HEK293T (cell line): ENCODE results near the gene TSPOAP1.

Experiments
- CTCF ChIA-PET: fragments of 350-600 bp; formaldehyde crosslinking; extraction: SDS; loops from one replicate; lab custom pipeline; 2021; ENCODE audit warnings: antibody characterized with exemption, inconsistent platforms; lab: Yijun Ruan, JAX
- POLR2A ChIA-PET: fragments of 350-600 bp; formaldehyde crosslinking; extraction: SDS; loops from one replicate; lab custom pipeline; 2020; ENCODE audit warnings: antibody characterized with exemption, inconsistent platforms; lab: Yijun Ruan, JAX
- DNase-seq: peaks from one replicate; pipeline ENCODE4 v3.0.0; 2012; ENCODE audit warnings: mixed read lengths; ENCODE audit errors: extremely low spot score
- ARNT ChIP-seq: fragments of 450-650 bp; IDR thresholded peaks from 2 replicates; pipeline ENCODE4 v1.6.1; 2017; ENCODE audit warnings: mild to moderate bottlenecking
- BHLHE40 ChIP-seq: fragments of 450-650 bp; IDR thresholded peaks from 2 replicates; pipeline ENCODE4 v1.6.1; 2016; ENCODE audit warnings: mild to moderate bottlenecking, moderate library complexity, borderline replicate concordance
- CTBP1 ChIP-seq: fragments of 450-650 bp; IDR thresholded peaks from 2 replicates; pipeline ENCODE4 v1.6.1; 2016; ENCODE audit warnings: borderline replicate concordance
- ELF4 ChIP-seq: fragments of 450-650 bp; IDR thresholded peaks from 2 replicates; pipeline ENCODE4 v1.6.1; 2017; ENCODE audit warnings: antibody characterized with exemption
- FOXA1 ChIP-seq: fragments of 450-650 bp; IDR thresholded peaks from 2 replicates; pipeline ENCODE4 v1.6.1; 2016; ENCODE audit warnings: mild to moderate bottlenecking
- FOXK2 ChIP-seq: fragments of 450-650 bp; IDR thresholded peaks from 2 replicates; pipeline ENCODE4 v1.6.1; 2016; ENCODE audit warnings: mild to moderate bottlenecking
- FOXM1 ChIP-seq: fragments of 450-650 bp; IDR thresholded peaks from 2 replicates; pipeline ENCODE4 v1.6.1; 2017; ENCODE audit warnings: mild to moderate bottlenecking, borderline replicate concordance
- HDGF ChIP-seq: fragments of 450-650 bp; IDR thresholded peaks from 2 replicates; pipeline ENCODE4 v1.6.1; 2017; ENCODE audit warnings: antibody characterized with exemption, borderline replicate concordance
- L3MBTL2 ChIP-seq: fragments of 450-650 bp; conservative IDR thresholded peaks from 2 replicates; pipeline ENCODE4 v1.6.1; 2016; ENCODE audit warnings: mild to moderate bottlenecking
- LEF1 ChIP-seq: fragments of 450-650 bp; IDR thresholded peaks from 2 replicates; pipeline ENCODE4 v1.6.1; 2017; ENCODE audit warnings: mild to moderate bottlenecking, borderline replicate concordance
- NFRKB ChIP-seq: fragments of 450-650 bp; IDR thresholded peaks from 2 replicates; pipeline ENCODE4 v1.6.1; 2016; ENCODE audit warnings: mild to moderate bottlenecking, moderate library complexity
- PKNOX1 ChIP-seq: fragments of 450-650 bp; IDR thresholded peaks from 2 replicates; pipeline ENCODE4 v1.6.1; 2016
- SP1 ChIP-seq: fragments of 450-650 bp; IDR thresholded peaks from 2 replicates; pipeline ENCODE4 v1.6.1; 2017
- SUZ12 ChIP-seq: fragments of 450-650 bp; IDR thresholded peaks from 2 replicates; pipeline ENCODE4 v1.6.1; 2016; ENCODE audit warnings: mild to moderate bottlenecking
- TARDBP ChIP-seq: fragments of 450-650 bp; IDR thresholded peaks from 2 replicates; pipeline ENCODE4 v1.6.1; 2016
- ZNF384 ChIP-seq: fragments of 450-650 bp; IDR thresholded peaks from 2 replicates; pipeline ENCODE4 v1.6.1; 2016

Gene TSPOAP1

GRCh38 chr17:58328195-58329034 lies at the start of gene TSPOAP1:
Gene TSPOAP1, minus strand, starts transcription at chr17:58328795. Its CDS starts 875 bp downstream, at chr17:58327920.
- POLR2A ChIA-PET: interaction anchor here (1.3 kb wide), 1 partner anchor 24 kb away, joined by 7 read pairs; the partner anchor contains the start of gene SUPT4H1
- CTCF ChIA-PET: interaction anchor here (1.1 kb wide), 1 partner anchor 11 kb away, joined by 8 read pairs; no protein-coding TSS in a partner anchor
- no peak for DNase-seq

GRCh38 chr17:58377661-58378060 lies 49.1 kb upstream of the TSPOAP1 start:
- DNase-seq: no peak
- ChIA-PET CTCF (no interaction called here), POLR2A (interaction anchor here (1.4 kb wide), 1 partner anchor 26 kb away, joined by 4 read pairs; the partner anchor contains the start of gene SUPT4H1)
- no peak for TF ChIP-seq FOXK2
- no peak for TF ChIP-seq FOXA1
- no peak for TF ChIP-seq LEF1
- no peak for TF ChIP-seq SP1
- no peak for TF ChIP-seq BHLHE40
- no peak for TF ChIP-seq ELF4
- TF ChIP-seq CTBP1: no peak
- TF ChIP-seq TARDBP: no peak
- TF ChIP-seq PKNOX1: no peak
- TF ChIP-seq NFRKB: no peak
- no peak for TF ChIP-seq ARNT
- no peak for TF ChIP-seq SUZ12

More at GRCh38 chr17:58328195-58329034, at the start of gene TSPOAP1:
- TF ChIP-seq ZNF384: no peak
- TF ChIP-seq FOXM1: no peak
- no peak for TF ChIP-seq HDGF
- TF ChIP-seq PKNOX1: no peak
- TF ChIP-seq ARNT: no peak
- no peak for TF ChIP-seq BHLHE40
- no peak for TF ChIP-seq NFRKB
- no peak for TF ChIP-seq TARDBP
- TF ChIP-seq SUZ12: no peak
- no peak for TF ChIP-seq SP1
- no peak for TF ChIP-seq FOXK2
- no peak for TF ChIP-seq L3MBTL2
- no peak for TF ChIP-seq FOXA1
- no peak for TF ChIP-seq ELF4
- TF ChIP-seq LEF1: no peak
- TF ChIP-seq CTBP1: no peak

GRCh38 chr17:58377093-58377601 lies 48.6 kb upstream of the TSPOAP1 start:
- ChIA-PET POLR2A (interaction anchor here (1.5 kb wide), 1 partner anchor 25 kb away, joined by 6 read pairs; the partner anchor contains the start of gene SUPT4H1), CTCF (no interaction called here)
- TF ChIP-seq SUZ12 (no peak), SP1 (no peak), ARNT (no peak), FOXM1 (no peak), L3MBTL2 (no peak), PKNOX1 (no peak), ZNF384 (no peak), CTBP1 (no peak), NFRKB (no peak)
- no peak for DNase-seq

- no peak for TF ChIP-seq BHLHE40
- TF ChIP-seq L3MBTL2: no peak
- no peak for TF ChIP-seq LEF1
- TF ChIP-seq FOXA1: no peak
- TF ChIP-seq FOXK2: no peak
- no peak for TF ChIP-seq TARDBP
- TF ChIP-seq SUZ12: no peak
- TF ChIP-seq ELF4: no peak
- TF ChIP-seq PKNOX1: no peak
- DNase-seq: no peak
- ChIA-PET CTCF (no interaction called here), POLR2A (interaction anchor here (1.5 kb wide), 1 partner anchor 24 kb away, joined by 6 read pairs; the partner anchor contains the start of gene SUPT4H1)
Measured at GRCh38 chr17:58376472-58377000, 47.9 kb upstream of the TSPOAP1 start.

GRCh38 chr17:58375811-58376210 lies 47.2 kb upstream of the TSPOAP1 start:
- ChIA-PET CTCF (no interaction called here), POLR2A (interaction anchor here (1.5 kb wide), 1 partner anchor 23 kb away, joined by 6 read pairs; the partner anchor contains the start of gene SUPT4H1)
- TF ChIP-seq SUZ12 (no peak), PKNOX1 (no peak), BHLHE40 (no peak), NFRKB (no peak), ARNT (no peak), HDGF (no peak), ZNF384 (no peak), FOXK2 (no peak), SP1 (no peak), FOXA1 (no peak), FOXM1 (no peak), L3MBTL2 (no peak), ELF4 (no peak), CTBP1 (no peak), LEF1 (no peak), TARDBP (no peak)
- DNase-seq: no peak
